HG02885 (cell line): ENCODE results near the gene ARHGAP22.

Source experiments
- ATAC-seq: cut with Tn5 transposase; IDR thresholded peaks from one replicate; pipeline ENCODE4 v1.9.1; 2021; ENCODE audit warnings: mild to moderate bottlenecking; ENCODE audit not compliant: unreplicated experiment, poor library complexity

The ARHGAP22 gene

DNA sequence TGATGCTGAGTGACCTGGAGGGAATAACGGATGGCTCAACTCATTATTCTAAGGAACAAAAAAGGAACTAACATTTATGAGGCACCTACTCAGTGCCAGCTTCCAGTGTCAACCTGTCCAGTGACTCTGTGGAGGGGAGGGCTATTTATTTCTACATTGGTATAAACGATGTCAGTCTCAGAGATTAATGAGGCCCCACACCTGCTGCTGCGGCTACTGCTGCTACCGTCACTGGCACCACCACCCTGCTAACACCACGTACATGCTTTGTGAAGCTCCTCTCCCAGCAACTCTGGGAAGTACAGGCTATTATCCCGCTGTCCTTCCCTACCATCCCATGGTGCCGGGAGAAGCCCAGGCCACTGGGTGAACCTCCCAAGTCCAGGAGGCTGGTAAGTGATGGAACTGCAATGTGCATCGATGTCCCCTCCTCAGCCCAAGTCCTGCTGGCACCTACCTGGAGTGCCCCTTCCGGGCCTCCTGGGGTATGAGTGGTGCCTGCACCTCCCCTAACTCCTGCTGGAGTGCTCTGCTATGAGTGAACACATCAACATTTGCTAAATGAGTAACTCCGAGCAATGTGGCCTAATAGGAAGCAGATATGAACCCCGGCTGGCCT is 101.5 kb downstream of the ARHGAP22 start:
- ATAC-seq = no peak

DNA sequence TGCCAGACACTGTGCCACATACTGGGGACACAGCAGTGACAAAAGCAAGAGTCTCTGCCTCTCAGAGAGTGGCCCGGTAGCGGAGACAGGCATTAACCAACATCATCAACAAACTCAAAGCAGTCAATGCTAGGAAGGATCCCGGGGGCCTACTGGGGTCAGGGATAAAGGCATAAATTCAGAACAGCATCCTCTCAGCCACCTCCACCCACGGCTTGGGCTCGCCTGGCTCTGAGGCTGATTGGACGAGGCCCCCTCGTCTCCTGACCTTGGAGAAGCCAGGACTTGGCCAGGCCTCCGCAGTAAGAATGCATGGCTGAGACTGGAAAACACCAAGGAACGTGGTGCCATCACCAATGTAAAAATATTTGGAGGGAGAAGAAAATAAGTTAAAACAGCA is 102.1 kb downstream of the ARHGAP22 start:
- no peak for ATAC-seq

- ATAC-seq = no peak
These were observed 102.8 kb downstream of the ARHGAP22 start for GRCh38 chr10:48501787-48502771.

DNA sequence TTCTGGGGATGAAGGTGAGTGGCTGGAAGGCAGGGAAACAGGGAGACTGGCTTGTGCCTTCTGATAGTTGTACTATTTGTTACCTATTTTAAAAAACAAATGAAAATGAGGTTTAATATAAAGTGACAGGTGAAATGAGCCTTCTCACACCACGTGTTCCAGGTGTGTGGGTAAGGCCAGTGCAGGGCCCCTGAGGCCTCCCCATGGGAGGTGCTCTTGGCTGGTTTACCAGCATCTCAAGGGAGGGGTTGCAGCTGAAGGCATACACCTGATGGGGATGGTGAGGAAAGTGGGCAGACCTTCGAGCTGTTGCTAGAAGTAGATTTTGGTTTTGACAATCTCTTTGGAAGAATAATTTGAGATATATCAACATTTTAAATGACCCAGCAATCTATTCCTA is 103.6 kb downstream of the ARHGAP22 start:
- no peak for ATAC-seq

DNA sequence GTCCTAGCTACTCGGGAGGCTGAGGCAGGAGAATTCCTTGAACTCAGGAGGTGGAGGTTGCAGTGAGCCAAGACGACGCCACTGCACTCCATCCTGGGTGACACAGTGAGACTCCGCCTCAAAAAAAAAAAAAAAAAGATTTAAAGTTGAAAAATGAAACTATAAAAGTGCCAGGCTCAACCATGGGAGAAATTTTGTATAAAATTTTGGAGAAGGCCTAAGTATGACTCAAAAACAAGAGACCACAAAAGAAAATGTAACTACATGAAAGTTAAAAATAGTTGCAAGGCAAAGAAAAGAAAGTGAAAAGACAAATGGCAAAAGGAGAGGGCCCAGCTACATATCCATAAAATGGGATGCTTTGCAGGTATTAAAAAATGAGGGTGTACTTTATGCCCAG is 104.1 kb downstream of the ARHGAP22 start:
- ATAC-seq = no peak

GRCh38 chr10:48498940-48499510 is 105.8 kb downstream of the ARHGAP22 start:
- ATAC-seq = no peak

GRCh38 chr10:48497780-48498770 is 106.8 kb downstream of the ARHGAP22 start:
- no peak for ATAC-seq

DNA sequence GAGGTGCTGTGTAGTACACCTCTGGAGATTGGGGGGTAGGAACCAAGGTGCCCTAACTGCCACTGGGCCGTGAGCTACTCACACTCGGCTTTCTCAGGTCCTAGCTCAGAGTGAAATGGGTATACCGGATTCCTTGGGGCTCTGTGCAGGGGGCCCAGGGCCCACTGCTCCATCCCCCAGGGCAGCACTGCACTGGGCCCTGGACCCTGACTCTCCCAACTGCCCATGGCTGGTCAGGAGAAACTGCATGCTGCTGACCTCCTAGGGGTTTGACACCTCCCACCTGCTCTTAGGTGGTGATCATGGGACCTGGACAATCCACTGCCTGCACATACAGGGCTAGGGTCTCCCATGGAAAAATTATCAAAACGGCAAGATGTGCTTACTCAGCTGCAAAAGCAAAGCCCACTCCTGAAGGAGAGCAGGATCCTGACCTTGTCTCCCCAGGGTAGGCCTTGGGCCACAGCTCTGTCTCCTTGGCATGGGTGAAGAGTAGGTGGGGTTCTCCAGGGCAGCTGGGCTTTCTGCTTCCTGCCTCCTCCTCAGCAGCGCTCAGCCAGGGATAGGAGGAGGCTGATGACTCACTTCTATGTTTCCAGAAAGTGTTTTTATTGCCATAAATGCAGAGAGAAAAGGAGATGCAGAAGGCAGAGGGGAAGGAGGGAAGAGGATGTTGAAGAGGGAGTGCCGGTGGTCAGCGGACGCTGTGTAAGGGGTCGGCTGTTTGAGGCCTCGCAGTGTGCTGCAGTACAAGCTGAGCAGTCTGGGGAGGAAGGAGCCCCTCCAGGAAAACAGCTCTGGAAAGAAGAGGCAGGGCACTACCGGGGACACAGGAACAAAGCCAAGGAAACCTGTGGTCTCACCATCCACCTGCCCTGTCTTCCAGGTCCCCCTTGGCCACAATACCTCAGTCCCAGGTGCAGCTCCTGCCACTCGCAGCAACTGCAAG is 107.8 kb downstream of the ARHGAP22 start:
- ATAC-seq = no peak

- no peak for ATAC-seq
These were observed 108.6 kb downstream of the ARHGAP22 start for GRCh38 chr10:48496105-48496830.

DNA sequence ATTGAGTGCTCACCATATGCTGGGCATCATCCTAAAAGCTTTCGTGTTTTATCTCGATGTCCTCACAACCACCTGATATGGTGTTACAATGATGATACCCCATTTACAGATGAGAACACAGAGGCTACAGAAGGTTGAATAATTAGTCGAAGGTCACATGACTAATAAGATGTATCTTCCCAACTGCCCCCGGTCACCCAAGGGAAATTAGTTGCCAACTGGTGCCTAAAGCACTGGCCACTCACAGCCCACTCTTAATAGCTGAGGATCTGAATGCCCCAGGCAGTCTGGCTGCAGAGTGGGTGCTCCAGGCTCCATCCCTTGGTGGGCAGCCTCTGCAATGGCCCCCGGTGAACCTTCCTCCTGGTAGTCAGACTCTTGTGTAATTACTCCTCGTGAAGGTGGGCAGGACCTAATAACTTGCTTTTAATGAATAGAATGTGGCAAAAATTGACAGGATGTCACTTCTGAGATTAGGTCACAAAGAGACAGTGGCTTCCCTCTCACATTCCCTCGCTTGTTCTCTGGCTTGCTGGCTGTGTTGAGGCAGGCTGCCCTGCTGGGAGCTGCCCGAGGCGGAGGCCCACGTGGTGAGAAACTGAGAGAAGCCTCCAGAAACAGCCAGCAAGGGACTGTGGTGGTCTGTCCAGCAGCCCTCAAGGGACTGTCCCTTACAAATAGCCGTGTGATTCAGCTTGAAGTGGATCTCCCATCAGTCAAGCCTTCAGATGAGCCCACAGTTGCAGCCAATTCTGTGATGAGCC is 109.4 kb downstream of the ARHGAP22 start:
- ATAC-seq = no peak

DNA sequence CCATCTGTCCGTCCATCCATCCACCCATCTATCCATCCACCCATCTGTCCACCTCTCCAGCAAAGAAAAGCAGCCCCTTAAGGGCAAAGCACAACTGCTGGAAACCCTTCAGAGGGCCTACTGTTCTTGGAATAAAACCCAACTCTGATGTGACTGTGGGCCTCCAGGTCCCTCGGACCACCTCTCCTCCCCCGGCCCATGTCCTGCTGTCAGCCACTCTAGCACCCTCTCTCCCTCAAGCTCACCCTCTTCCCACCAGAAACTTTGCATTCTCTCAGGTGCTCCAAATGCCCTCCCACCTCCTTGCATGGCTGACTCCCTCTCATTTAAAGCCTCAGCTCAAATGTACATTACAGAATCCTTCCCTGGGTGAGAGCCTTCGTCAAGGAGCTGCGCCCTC is 110.3 kb downstream of the ARHGAP22 start:
- ATAC-seq = no peak

GRCh38 chr10:48494073-48494472 is 110.8 kb downstream of the ARHGAP22 start:
- ATAC-seq = no peak

DNA sequence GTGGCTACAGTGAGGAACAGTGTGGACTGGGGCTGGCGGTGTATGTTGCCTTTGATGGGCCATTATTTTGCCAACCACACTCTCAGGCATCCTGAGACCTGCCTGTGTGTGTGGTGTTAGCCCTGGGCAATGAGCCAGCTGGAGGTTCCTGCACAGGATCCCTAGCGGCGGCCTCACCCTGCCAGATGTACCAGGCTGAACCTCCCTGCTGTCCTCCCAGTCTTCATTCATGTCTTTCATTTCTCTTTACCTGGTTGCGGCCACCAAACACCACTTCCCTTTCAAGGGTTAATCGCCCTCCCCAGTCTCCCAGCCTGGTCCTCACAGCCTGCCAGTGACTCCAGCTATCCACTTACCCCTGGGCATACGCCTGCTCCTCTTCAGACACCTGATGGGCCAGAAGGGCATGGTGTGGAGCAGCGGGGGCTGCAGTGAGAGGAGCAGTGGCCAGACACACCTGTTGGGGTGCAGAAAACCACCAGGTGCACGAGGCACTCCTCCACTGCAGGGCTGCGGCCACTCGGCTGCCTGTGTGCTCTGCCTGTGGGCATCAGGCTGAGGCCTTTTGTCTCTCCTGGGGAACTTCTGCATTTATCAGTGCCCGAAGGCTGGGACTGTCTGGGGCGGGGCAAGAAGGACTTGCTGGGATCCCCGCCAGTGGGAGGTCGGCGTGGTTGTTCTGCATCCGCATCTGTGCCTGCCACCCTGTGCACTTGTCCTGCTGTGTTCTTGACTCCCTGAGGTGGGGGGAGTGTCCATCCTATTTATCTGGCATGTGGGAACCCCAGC is 111.6 kb downstream of the ARHGAP22 start:
- ATAC-seq = no peak

- ATAC-seq = no peak
These were observed 112.7 kb downstream of the ARHGAP22 start for GRCh38 chr10:48492201-48492600.

- no peak for ATAC-seq
These were observed 113.3 kb downstream of the ARHGAP22 start for GRCh38 chr10:48491392-48492139.

DNA sequence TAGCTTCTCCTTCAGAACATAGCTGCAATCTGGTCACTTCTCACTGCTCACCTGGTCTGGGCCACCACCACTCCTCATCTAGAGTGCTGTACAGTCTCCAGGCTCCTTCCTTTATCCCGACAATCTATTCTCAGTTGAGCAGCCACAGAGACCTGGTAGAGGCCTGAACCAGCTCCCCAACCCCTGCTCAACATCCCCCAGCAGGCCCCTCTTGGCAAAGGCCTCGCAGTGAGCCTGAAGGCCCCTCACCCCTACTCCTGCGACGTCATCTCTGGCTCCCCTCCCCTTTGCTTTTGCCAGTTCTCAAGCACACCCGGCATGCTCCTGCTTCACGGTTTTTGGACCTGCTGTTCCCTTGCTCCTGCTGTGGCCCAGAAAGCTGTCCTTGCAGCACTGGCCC is 113.9 kb downstream of the ARHGAP22 start:
- no peak for ATAC-seq
